ENCODE data around the gene IGLL1. TPM values are rescaled to one million over a fixed set of nuclear protein-coding genes. Genes with fewer than 3 reads are reported as not detected.

IGLL1 gene
- polyA plus RNA-seq, 1 donor from 2014 or later = not detected

- no peak for TF ChIP-seq EZH2 (IDR thresholded peaks at IDR 0.05; ENCODE audit: borderline replicate concordance, insufficient read depth, low read length, poor library complexity, severe bottlenecking)
- Histone ChIP-seq H3K4me3 (ENCODE audit: low read length) (no peak overlapping the region), H3F3A (ENCODE audit: insufficient read depth, low read length, poor library complexity, severe bottlenecking) (no peaks in the 10 kb centered on the region)
These were observed 10.8 kb downstream of the IGLL1 start for GRCh38 chr22:23569291-23569690.

GRCh38 chr22:23566705-23567475 is 13.2 kb downstream of the IGLL1 start:
- Histone ChIP-seq H3F3A (ENCODE audit: insufficient read depth, low read length, poor library complexity, severe bottlenecking) (no peaks in the 10 kb centered on the region), H3K27ac (ENCODE audit: low read length) (no peak overlapping the region), H2AFZ (ENCODE audit: low read depth, low read length) (no peak overlapping the region), H3K36me3 (ENCODE audit: insufficient read depth, low read length) (no peaks in the 10 kb centered on the region), H3K4me3 (ENCODE audit: low read length) (peak overlapping the region; percentile 62), H3K27me3 (ENCODE audit: insufficient read depth, low read depth, low read length) (peaks cover 7% of the 10 kb centered on the region), H3K9me3 (ENCODE audit: low read length) (no peaks in the 10 kb centered on the region), H4K20me1 (ENCODE audit: insufficient read depth) (no peaks in the 10 kb centered on the region), H3K4me2 (ENCODE audit: low read length) (no peak overlapping the region), H3K9me2 (ENCODE audit: insufficient read depth, low read length) (no peaks in the 10 kb centered on the region), H3K9ac (ENCODE audit: low read length) (peak overlapping the region; percentile 49), H3K79me2 (replicated peaks; ENCODE audit: insufficient read depth, low read length) (no peaks in the 10 kb centered on the region)
- no peak for TF ChIP-seq REST (IDR thresholded peaks at IDR 0.05; ENCODE audit: borderline replicate concordance)
- no peak for TF ChIP-seq MXI1 (conservative IDR thresholded peaks at IDR 0.05; ENCODE audit: poor library complexity, severe bottlenecking)
- TF ChIP-seq SMC3 (conservative IDR thresholded peaks at IDR 0.05; ENCODE audit: poor library complexity) = no peak
- TF ChIP-seq EZH2 (IDR thresholded peaks at IDR 0.05; ENCODE audit: borderline replicate concordance, insufficient read depth, low read length, poor library complexity, severe bottlenecking) = no peak
- TF ChIP-seq CTCF (IDR thresholded peaks at IDR 0.05; ENCODE audit: poor library complexity, severe bottlenecking) = no peak
- no peak for TF ChIP-seq TAF1 (IDR thresholded peaks at IDR 0.05; ENCODE audit: low read depth)
- TF ChIP-seq POLR2AphosphoS5 (IDR thresholded peaks at IDR 0.05) = no peak
- TF ChIP-seq RAD21 (conservative IDR thresholded peaks at IDR 0.05) = no peak
- no peak for TF ChIP-seq EP300 (conservative IDR thresholded peaks at IDR 0.05; ENCODE audit: poor library complexity, severe bottlenecking)

More at GRCh38 chr22:23569291-23569690, 10.8 kb downstream of the IGLL1 start:
- no peaks in the 10 kb centered on the region for H3K9me2 ChIP-seq (ENCODE audit: insufficient read depth, low read length)
- H3K36me3 ChIP-seq (ENCODE audit: insufficient read depth, low read length) = no peaks in the 10 kb centered on the region
- H3K79me2 ChIP-seq (replicated peaks; ENCODE audit: insufficient read depth, low read length) = no peaks in the 10 kb centered on the region
- H3K9me3 ChIP-seq (ENCODE audit: low read length) = no peaks in the 10 kb centered on the region
- H4K20me1 ChIP-seq (ENCODE audit: insufficient read depth) = no peaks in the 10 kb centered on the region
- no peak overlapping the region for H3K27ac ChIP-seq (ENCODE audit: low read length)
- no peak overlapping the region for H2AFZ ChIP-seq (ENCODE audit: low read depth, low read length)
- H3K27me3 ChIP-seq (ENCODE audit: insufficient read depth, low read depth, low read length) = peaks cover 7% of the 10 kb centered on the region
- H3K4me2 ChIP-seq (ENCODE audit: low read length) = no peak overlapping the region
- no peak overlapping the region for H3K9ac ChIP-seq (ENCODE audit: low read length)
